HT1080 (cell line): ENCODE results near the gene FAHD2B. TPM values are rescaled to one million over a fixed set of nuclear protein-coding genes. Genes with fewer than 3 reads are reported as not detected.
"Not testable (repeated sequence)": the region's sequence is repeated elsewhere in the genome, so short reads cannot be mapped to it uniquely, and the experiment has no call there.

Experiments
- DNase-seq: peaks from one replicate; pipeline ENCODE4 v3.0.0-alpha.2; 2015; ENCODE audit warnings: low read depth
- polyA plus RNA-seq, 2 experiments: library from polyadenylated mRNA; depleted of rRNA; stranded (reverse); fragments of >200 nt; gene quantifications; 2 replicates each; pipeline ENCODE4 v1.2.3, GENCODE V29; 2015
- total RNA-seq: library from RNA; depleted of rRNA; stranded (reverse); fragments of >200 nt; shearing (Covaris generic); gene quantifications from 2 replicates; pipeline ENCODE4 v1.2.3, GENCODE V29; 2014; rRNA removed

Gene FAHD2B, protein sequence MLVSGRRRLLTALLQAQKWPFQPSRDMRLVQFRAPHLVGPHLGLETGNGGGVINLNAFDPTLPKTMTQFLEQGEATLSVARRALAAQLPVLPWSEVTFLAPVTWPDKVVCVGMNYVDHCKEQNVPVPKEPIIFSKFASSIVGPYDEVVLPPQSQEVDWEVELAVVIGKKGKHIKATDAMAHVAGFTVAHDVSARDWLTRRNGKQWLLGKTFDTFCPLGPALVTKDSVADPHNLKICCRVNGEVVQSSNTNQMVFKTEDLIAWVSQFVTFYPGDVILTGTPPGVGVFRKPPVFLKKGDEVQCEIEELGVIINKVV
- 1.1 and 1.4 TPM in 2 replicates for total RNA-seq
- 2.3 and 2.6 TPM in 2 replicates for polyA plus RNA-seq (2015; cell fraction: cytosol; rRNA removed)
- polyA plus RNA-seq (2015; cell fraction: nucleus; rRNA removed) = 3.8 and 7.6 TPM in 2 replicates

DNA sequence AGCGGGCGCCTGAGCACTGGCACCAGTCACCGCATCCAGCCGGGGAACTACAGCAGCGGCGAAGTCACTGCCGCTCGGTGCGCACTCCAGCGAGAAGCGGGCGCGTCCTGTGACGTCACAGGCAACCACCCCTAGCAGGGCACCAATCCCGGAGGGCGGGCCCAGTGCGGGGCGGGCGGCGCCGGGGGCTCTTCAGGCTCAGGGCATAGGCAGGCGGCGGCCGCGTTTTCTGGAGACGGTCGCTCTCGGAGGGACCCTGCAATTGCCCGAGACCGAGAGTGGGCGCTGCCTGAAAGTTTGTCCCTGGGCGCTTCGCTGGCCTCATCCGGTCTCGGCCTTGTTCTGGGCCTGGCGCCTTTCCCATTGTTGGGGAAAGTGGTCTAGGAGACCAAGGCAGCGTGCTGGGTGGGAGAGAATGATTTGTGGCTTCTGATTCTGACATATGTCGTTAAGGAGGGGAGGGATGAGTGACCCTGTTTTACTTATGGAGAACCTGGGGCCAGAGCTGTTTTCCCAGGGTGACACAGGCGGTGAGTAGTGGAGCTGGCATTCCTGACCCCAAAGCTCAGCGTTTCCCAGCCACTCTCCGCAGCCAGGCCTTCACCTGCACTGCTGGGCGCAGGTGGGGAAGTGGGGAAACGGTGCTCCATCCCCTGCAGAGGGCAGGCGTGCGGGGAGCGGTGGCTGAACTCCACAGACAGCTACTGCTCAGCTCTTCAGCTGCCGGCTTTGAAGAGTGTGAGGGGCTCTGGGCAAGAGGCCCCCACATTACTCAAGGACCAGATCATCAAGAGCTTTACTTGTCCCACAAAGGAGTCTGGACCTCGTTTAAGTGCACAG lies at the start of gene FAHD2B:
TSS of gene FAHD2B (minus strand) at position 111 of the 840 bp plus-strand sequence. CDS start 3,176 bp downstream, outside the sequence.
- DNase-seq = peak; percentile 20

- DNase-seq = not testable (repeated sequence)
Measured at GRCh38 chr2:97144016-97144415, 49.3 kb upstream of the FAHD2B start.

GRCh38 chr2:97129090-97129489 lies 34.4 kb upstream of the FAHD2B start:
- DNase-seq = not testable (repeated sequence)

DNA sequence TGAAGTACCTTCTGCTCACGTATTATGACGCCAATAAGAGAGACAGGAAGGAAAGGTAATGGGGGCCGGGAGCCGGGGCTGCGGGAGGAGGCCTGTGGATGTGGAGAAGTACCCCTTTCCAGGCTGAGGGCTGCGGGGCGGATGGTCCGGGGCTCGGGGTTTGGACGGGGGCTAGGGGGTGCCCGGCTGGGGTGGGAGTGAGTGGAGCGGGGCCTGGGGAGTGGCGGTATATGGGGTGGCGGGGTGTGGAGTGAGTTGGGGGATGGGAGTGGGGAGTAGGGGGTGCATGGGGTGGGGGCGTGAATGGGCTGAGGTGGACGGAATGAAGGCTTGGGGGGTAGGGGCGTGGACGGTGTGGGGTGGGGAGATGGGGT lies 19.2 kb upstream of the FAHD2B start:
- not testable (repeated sequence) for DNase-seq

GRCh38 chr2:97113050-97113881 lies 18.6 kb upstream of the FAHD2B start, which contains the start of gene ANKRD36:
Gene ANKRD36 (plus strand): TSS chr2:97113153. CDS start chr2:97113740, 587 bp downstream.
- peak; percentile 74 for DNase-seq

DNA sequence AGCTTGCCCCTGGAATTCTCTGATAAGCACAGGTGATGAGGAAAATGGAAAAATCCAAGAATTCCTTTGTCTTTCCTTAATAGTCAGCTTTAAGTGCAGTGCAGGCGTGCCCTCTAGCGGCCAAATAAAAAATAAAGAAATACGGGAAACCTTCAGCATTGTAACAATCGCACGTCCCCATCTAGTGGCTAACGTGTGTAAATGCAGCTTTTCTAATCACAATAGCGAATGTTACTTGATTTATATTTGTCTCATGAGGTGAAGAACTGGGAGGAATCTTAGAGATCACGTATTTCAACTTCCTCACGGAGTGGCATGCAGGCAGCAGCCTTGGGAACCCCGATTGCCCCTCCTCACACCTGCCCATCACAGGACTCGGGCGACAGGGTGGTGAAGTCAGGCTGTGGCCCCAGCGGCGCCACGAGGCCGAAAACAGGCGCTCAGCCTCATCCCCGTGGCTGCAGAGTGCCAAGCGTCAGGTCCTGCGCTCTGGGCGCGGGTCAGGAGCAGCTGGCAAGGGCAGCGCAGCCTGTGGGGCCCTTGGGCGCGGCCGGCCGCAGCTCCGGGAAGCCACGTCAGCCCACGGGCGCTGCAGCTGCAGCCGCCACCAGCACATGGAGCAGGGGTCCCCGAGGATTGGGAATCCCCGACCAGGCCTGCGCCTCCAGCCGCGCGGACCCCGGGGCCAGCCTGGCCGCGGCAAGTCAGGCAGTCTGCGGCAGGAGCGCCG lies 17.8 kb upstream of the FAHD2B start:
- DNase-seq = peak; percentile 36

DNA sequence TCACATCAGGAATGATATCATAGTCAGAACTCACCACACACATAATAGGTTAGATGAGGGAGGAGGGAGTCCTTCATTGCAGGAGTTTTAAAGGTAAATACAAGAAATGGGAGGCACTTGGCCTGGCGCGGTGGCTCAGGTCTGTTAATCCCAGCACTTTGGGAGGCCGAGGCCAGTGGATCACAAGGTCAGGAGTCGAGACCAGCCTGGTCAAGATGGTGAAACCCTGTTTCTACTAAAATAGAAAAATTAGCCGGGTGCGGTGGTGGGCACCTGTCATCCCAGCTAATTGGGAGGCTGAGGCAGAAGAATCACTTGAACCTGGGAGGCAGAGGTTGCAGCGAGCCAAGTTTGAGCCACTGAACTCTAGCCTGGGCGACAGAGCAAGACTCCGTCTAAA lies 16.6 kb upstream of the FAHD2B start:
- DNase-seq = not testable (repeated sequence)

GRCh38 chr2:97106878-97107277 lies 12.2 kb upstream of the FAHD2B start:
- not testable (repeated sequence) for DNase-seq

DNA sequence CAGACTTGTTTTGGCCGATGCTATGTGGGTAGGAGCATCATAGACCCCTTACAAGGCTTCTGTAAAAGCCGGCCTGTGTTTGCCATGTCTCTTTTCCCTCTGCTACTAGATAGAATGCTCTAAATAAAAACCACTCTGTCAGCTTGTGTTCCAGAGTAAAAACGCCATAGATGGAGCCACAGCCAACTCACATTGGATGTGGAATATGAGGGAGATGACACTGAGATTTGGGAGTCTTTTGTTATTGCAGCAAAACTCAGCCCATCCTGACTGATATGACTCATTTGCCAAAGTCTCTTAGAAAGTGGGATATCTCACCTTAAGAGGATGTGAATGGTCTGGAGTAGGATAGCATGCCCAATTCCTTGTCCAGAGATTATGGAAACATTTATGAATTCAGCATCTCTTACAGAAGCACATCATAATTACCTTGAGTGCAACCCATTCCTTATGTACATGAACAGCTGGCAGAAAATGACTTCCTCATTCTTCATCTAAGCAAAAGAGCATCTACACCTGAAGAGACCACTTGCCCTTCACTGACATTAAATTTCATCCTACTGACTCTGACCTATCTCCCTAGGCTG lies 4.2 kb upstream of the FAHD2B start:
- DNase-seq = not testable (repeated sequence)

DNA sequence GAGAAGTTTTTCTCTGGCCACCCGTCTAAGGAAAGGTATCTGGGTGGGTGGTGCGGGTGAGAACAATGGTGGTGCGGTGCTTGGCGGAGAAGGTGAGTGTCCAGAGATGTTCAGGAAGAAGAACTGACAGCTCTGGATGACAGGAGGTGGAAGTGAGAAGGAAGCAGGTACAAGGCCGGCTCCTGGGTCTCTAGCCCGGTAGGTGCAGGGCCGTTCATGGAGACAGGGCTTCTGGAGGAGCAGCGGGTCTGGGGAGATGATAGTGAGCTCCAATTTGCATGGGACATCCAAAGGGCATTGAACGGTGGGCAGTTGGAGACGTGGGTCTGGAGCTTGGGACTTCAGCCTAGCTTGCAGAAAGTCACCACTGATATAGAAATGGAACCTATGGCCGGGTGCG lies 979 bp upstream of the FAHD2B start:
- no peak for DNase-seq

DNA sequence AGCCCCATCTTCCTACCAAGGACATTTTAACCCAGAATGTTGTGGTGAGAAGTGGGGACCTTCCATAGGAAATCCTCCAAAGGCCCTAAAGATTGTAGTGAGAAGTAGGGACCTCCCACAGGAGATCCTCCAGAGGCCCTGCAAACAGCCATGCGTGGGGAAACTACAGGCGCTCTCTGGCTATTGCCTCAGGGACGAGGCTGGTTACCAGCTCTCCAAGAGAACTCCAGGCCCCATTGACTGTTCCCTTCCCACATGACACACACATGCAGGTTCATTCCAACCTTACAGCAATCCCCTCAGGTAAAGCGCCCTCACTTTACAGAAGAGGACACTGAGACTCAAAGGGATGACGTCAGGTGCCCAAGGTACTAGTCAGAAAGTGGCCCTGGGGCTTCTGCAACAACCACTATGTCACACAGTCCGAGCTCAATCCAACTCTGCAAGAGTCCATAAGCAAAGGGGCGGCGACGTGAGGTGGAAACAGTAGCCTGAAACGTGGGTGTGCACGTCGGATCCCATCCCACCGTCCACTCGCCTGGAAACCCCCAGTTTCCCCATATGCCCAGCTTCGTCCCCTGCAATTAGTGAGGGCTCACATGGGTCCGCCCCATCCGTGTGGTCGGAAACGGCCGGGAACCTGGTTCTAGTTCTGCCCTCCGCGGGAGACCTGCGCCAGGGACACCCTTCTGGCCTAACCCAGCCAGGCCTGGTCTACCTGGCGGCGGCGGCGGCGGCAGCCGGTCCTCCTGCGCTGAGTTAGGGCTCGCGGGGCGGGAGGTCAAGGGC lies 505 bp downstream of the FAHD2B start:
- not testable (repeated sequence) for DNase-seq

- not testable (repeated sequence) for DNase-seq
Measured at GRCh38 chr2:97092946-97093345, 1.7 kb downstream of the FAHD2B start.

GRCh38 chr2:97088706-97089105 lies 6.0 kb downstream of the FAHD2B start:
- not testable (repeated sequence) for DNase-seq

GRCh38 chr2:97085093-97085492 lies 9.6 kb downstream of the FAHD2B start:
- not testable (repeated sequence) for DNase-seq

DNA sequence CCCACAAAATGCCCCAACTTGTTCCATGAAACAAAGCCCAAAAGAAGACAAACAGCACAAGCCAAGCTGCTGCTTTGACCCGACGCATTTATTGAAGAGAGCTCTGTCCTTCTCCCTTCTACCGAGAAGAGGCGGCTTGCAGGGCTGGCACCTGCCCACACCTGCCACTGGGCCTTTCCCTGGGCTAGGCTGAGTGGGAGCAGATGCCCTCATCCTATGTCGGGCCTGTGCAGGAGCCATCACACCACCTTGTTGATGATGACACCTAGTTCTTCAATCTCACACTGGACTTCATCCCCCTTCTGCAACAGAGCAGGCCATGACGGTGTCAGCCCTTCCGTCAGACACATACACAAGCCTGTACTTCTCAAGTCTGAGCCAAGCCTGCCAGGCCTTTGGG lies 11.2 kb downstream of the FAHD2B start:
- not testable (repeated sequence) for DNase-seq

DNA sequence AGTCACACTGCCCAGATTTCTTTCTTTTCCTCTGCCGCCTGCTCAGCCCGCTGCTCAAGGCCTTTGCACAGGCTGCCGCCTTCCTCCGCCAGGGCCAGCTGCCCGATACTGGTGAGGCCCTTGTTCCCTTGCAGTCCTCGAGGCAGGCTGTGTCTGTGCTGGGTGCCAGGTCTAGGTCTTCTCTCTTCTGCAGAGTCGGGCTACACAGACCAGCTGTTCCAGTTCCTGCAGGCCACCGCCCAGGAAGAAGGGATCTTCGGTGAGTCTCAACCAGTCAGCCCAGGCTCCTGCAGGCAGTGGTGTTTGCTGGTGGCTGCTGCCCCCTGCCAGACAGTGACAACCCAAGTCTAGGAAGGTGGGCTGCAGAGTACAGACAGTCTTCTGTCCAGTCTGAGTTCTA lies 12.5 kb downstream of the FAHD2B start:
- not testable (repeated sequence) for DNase-seq

DNA sequence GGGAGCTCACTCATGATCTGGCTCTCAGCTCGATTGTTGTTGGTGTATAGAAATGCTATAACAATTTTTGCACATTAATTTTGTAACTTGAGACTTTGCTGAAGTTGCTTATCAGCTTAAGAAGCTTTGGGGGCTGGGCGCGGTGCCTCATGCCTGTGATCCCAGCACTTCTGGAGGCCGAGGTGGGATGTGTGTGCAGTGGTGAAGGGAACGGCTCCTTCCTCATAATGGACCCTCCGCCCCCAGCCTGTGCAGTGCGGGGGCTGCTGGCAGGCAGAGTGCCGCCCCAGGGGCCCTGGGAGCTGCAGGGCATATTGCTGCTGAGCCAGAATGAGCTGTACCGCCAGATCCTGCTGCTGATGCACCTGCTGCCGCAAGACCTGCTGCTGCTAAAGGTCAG lies 13.8 kb downstream of the FAHD2B start:
- not testable (repeated sequence) for DNase-seq

- not testable (repeated sequence) for DNase-seq
Measured at GRCh38 chr2:97077213-97077612, 17.5 kb downstream of the FAHD2B start.

GRCh38 chr2:97070915-97071314 lies 23.8 kb downstream of the FAHD2B start:
- DNase-seq = not testable (repeated sequence)
